Activated T-cell treated with anti-CD3 and anti-CD28 coated beads, Interleukin-2, amount 50 U/mL, for 24 hours (primary cell): Measurements from ENCODE around the gene HSD17B3.
"Not testable (repeated sequence)": the region's sequence is repeated elsewhere in the genome, so short reads cannot be mapped to it uniquely, and the experiment has no call there.

Experiments
- DNase-seq: peaks from one replicate; pipeline ENCODE4 v3.0.0-alpha.2; 2020
- H3K27ac Mint-ChIP-seq: 2 replicates; pipeline ENCODE4 v1.8.0; 2020; ENCODE audit warnings: mild to moderate bottlenecking, mixed read lengths
- H3K27me3 Mint-ChIP-seq: 2 replicates; pipeline ENCODE4 v1.8.0; 2020; ENCODE audit warnings: mixed read lengths
- H3K36me3 Mint-ChIP-seq: 2 replicates; pipeline ENCODE4 v1.8.0; 2020; ENCODE audit warnings: low read depth, mixed read lengths
- H3K4me1 Mint-ChIP-seq: 2 replicates; pipeline ENCODE4 v1.8.0; 2020; ENCODE audit warnings: low read depth, mixed read lengths
- H3K4me3 Mint-ChIP-seq: 2 replicates; pipeline ENCODE4 v1.8.0; 2020; ENCODE audit warnings: mild to moderate bottlenecking, moderate library complexity, mixed read lengths
- H3K9me3 Mint-ChIP-seq: 2 replicates; pipeline ENCODE4 v1.8.0; 2020; ENCODE audit warnings: mixed read lengths

HSD17B3 gene

DNA sequence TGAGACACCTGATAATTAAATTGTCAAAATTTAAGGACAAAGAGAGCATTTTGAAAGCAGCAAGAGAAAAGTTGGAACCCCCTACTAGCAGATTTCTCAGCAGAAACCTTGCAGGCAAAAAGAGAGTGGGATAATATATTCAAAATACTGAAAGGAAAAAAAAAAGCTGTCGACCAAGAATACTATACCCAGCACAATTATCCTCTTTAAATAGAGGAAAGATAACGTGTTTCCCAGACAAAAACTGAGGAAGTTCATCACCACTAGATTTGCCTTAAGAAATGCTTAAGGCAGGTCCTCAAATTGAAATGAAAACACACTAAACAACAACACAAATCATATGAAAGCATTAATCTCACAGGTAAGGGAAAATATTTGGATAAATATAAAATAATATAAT is 27.0 kb downstream of the HSD17B3 start:
- Mint-ChIP-seq H3K36me3 (no peaks in the 10 kb centered on the region), H3K4me1 (no peaks in the 10 kb centered on the region), H3K9me3 (peaks cover 18% of the 10 kb centered on the region), H3K27me3 (peaks cover 5% of the 10 kb centered on the region), H3K4me3 (no peak overlapping the region), H3K27ac (no peak overlapping the region)
- DNase-seq, result no peak

DNA sequence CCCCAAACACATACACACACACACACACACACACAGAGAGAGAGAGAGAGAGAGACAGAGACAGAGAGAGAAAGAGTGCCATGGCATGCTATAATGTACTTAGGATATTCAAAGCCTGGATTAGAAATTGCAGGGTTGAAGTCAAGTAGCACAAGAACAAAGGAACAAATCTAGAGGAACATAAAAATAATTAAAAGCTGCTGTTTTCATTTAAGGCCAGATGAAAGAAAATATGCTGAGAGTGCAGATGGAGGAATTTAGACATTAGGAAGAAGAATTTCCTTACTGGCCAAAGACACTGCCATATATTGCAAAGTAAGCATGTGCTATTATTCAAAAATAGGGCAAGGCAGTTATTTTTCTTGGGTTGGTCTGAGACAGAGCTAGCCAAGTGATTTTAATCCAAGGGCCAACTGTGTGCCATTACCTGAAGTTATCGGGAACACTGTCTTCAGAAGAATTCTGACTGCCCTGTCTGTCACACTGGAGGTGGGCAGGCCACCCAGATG is 31.7 kb downstream of the HSD17B3 start:
- H3K4me3 Mint-ChIP-seq, result no peak overlapping the region
- peaks cover 8% of the 10 kb centered on the region for H3K27me3 Mint-ChIP-seq
- H3K36me3 Mint-ChIP-seq, result no peaks in the 10 kb centered on the region
- no peaks in the 10 kb centered on the region for H3K4me1 Mint-ChIP-seq
- peaks cover 16% of the 10 kb centered on the region for H3K9me3 Mint-ChIP-seq
- DNase-seq, result no peak
- H3K27ac Mint-ChIP-seq, result no peak overlapping the region

DNA sequence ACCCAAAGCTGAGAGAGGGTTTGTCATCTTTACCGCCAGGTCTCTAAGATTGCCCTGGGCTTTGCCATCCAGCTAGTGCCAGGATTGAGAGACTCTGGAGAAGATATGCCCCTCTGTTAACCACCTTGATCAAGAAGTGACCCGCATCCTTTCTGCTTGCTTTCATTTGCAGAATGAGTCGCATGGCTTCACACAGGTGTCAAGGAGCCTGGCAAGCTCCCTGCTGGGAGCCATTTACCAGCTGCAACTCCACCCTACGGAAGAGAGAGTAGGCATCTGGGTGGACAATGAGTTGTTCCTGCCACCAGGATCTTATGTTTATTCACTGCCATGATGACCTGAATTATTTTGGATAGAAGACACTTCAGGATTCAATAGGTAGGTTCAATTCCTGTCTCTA is 43.0 kb downstream of the HSD17B3 start:
- no peak for DNase-seq
- Mint-ChIP-seq H3K4me1 (peaks cover 9% of the 10 kb centered on the region), H3K36me3 (no peaks in the 10 kb centered on the region), H3K4me3 (no peak overlapping the region), H3K27ac (no peak overlapping the region), H3K27me3 (peaks cover 54% of the 10 kb centered on the region), H3K9me3 (no peaks in the 10 kb centered on the region)

DNA sequence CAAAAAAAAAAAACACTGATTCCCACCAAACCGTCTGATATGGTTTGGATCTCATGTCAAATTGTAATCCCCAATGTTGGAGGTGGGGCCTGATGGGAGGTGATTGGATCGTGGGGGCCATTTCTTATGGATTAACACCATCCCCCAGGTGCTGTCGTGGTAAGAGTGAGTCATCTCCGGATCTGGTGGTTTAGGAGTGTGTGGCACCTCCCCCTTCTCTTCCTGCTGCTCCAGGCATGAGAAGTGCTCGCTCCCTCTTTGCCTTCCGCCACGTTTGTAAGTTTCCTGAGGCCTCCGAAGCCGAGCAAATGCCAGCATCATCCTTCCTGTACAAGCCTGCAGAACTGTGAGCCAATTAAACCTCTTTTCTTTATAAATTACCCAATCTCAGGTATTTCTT is 45.2 kb downstream of the HSD17B3 start:
- H3K27me3 Mint-ChIP-seq, result peaks cover 61% of the 10 kb centered on the region
- DNase-seq, result no peak

DNA sequence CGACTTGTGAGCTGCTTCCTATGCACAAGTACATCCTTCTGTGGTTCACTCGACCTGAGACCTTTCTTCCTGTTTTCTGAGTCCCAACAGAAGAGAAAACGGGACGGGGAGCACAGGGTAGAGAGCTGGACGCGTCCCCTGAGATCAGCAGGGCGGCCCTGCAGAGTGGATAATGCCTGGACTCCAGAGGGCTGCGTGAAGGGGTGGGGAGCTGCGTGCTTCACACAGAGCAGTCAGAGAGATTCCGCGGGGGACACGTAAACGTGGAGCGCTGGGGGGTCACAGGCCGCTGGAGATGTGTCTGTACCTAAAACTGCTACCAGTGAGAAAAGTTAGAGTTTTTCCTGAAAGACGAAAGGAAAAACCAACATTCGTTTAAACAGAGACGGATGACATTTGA is 46.3 kb downstream of the HSD17B3 start:
- H3K27ac Mint-ChIP-seq, result no peak overlapping the region
- no peaks in the 10 kb centered on the region for H3K36me3 Mint-ChIP-seq
- H3K27me3 Mint-ChIP-seq, result peaks cover 62% of the 10 kb centered on the region
- H3K4me1 Mint-ChIP-seq, result peaks cover 16% of the 10 kb centered on the region
- DNase-seq, result no peak
- H3K9me3 Mint-ChIP-seq, result no peaks in the 10 kb centered on the region
- H3K4me3 Mint-ChIP-seq, result no peak overlapping the region

More for the DNA sequence above, 45.2 kb downstream of the HSD17B3 start:
- no peak overlapping the region for H3K4me3 Mint-ChIP-seq
- H3K36me3 Mint-ChIP-seq, result no peaks in the 10 kb centered on the region
- H3K27ac Mint-ChIP-seq, result no peak overlapping the region
- peaks cover 16% of the 10 kb centered on the region for H3K4me1 Mint-ChIP-seq
- H3K9me3 Mint-ChIP-seq, result no peaks in the 10 kb centered on the region

DNA sequence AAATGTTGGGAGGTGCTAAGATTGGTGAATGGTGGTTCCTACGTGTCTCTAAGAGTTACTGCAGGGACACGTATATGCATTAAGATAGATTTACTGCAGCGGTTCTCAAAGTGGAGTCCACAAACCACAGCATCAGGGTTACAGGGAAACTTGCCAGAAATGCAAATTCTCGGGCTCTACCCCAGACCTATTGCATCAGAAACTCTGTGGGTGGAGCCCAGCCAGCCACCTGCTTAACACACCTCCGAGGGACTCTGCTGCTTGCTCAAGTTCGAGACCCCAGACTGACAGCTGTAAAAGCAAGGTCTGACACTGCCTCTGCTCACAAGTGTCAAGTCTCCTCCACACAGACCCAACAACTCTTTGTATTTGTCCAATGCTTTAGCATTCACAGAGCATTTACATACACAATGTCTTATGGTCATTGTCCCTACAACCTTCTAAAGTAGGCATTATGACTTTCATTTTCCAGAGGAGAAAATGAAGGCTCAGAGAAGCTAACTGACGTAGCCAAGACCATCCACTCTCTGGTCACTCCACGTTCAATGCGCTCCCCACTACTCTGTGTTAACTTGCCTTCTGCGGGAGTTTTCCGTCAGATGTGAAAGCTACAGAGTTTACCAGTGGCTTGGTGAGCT is 48.8 kb downstream of the HSD17B3 start:
- no peak overlapping the region for H3K4me3 Mint-ChIP-seq
- H3K27ac Mint-ChIP-seq, result no peak overlapping the region
- H3K9me3 Mint-ChIP-seq, result no peaks in the 10 kb centered on the region
- H3K36me3 Mint-ChIP-seq, result no peaks in the 10 kb centered on the region
- peaks cover 65% of the 10 kb centered on the region for H3K27me3 Mint-ChIP-seq
- DNase-seq, result no peak
- H3K4me1 Mint-ChIP-seq, result peaks cover 16% of the 10 kb centered on the region

DNA sequence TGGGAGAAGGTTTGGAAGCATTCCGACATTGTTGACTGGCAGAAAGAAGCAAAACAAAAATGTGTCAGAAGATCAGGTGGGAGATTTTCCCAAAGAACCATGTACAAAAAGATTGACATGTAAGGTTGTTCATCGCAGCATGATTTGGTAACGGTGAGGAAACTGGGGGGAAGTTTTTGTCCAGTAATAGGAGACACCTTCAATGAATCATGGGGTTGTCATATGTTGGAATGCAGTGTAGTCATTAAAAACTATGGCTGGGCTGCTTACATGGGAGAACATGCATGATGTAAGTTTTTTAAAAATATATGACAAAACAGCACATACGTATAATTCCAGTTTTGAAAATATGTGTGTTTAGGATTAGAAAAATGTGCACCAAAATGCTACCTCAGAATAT is 50.5 kb downstream of the HSD17B3 start:
- H3K4me1 Mint-ChIP-seq, result peaks cover 10% of the 10 kb centered on the region
- no peak overlapping the region for H3K4me3 Mint-ChIP-seq
- no peaks in the 10 kb centered on the region for H3K9me3 Mint-ChIP-seq
- DNase-seq, result no peak
- H3K36me3 Mint-ChIP-seq, result no peaks in the 10 kb centered on the region
- no peak overlapping the region for H3K27ac Mint-ChIP-seq
- H3K27me3 Mint-ChIP-seq, result peaks cover 64% of the 10 kb centered on the region

DNA sequence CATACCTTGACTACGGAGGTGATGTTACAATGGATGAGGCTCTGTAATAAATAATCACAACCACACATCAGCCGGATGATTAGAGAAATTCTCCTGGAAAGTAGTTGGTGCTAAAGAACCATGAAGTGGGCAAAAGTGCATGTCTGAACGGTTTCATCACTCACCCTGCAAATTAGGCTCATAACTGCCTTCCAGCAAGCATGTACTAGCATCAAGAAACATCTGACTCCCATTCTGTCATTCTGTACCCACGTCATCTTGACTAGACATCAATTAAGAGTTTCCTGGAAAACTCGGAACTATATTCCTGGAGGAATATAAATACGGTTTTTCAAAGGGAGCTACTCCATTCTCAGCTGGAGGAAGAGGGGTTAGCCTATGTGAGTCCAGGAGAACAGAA is 52.2 kb downstream of the HSD17B3 start:
- Mint-ChIP-seq H3K27ac (no peak overlapping the region), H3K27me3 (peaks cover 71% of the 10 kb centered on the region)

DNA sequence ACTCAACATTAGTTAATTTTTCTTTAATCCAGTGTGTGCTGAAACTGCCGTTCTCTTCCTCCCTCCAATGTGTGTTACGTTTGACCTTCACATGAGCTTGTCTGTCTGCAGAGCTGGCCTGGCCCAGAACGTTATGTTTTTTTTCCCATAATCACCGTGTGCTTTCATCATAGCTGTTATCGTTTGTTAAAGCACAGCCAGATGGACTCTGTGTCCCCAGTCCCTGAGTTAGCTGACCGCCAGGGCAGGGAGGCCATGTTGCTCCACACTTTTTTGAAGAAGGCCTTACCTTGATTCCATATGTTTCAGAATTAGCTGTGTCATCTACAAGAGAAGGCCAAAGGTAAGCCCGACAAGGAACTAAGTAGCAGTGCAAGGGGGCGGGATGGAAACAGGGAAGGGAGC is 55.7 kb downstream of the HSD17B3 start:
- Mint-ChIP-seq H3K4me1 (peaks cover 13% of the 10 kb centered on the region), H3K9me3 (no peaks in the 10 kb centered on the region), H3K27ac (no peak overlapping the region), H3K27me3 (peaks cover 74% of the 10 kb centered on the region), H3K4me3 (no peak overlapping the region), H3K36me3 (no peaks in the 10 kb centered on the region)
- no peak for DNase-seq

More for the DNA sequence above, 52.2 kb downstream of the HSD17B3 start:
- no peaks in the 10 kb centered on the region for H3K9me3 Mint-ChIP-seq
- H3K36me3 Mint-ChIP-seq, result no peaks in the 10 kb centered on the region
- peaks cover 7% of the 10 kb centered on the region for H3K4me1 Mint-ChIP-seq
- no peak for DNase-seq
- no peak overlapping the region for H3K4me3 Mint-ChIP-seq

DNA sequence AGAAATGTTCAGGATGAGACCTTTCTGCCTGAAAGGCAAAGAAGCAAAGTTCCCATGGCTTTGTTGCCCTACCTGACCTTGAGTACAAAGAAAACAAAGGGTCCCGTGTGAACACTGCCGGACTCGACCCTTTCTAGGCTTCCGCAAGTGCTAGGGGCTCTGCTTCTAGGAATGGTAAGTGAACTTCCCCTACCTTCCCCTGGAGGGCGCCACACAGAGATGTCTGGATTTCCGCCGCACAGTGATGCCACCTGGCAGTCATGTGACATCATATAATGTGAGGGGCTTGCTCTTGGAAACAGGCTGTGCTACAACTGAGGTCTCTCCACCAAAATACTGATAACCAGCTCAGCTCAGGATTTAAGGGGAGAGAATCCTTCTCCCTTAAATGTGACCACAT is 56.6 kb downstream of the HSD17B3 start:
- H3K9me3 Mint-ChIP-seq, result no peaks in the 10 kb centered on the region
- no peaks in the 10 kb centered on the region for H3K36me3 Mint-ChIP-seq
- H3K4me3 Mint-ChIP-seq, result no peak overlapping the region
- peaks cover 21% of the 10 kb centered on the region for H3K4me1 Mint-ChIP-seq
- DNase-seq, result no peak
- H3K27ac Mint-ChIP-seq, result no peak overlapping the region
- H3K27me3 Mint-ChIP-seq, result peaks cover 76% of the 10 kb centered on the region

DNA sequence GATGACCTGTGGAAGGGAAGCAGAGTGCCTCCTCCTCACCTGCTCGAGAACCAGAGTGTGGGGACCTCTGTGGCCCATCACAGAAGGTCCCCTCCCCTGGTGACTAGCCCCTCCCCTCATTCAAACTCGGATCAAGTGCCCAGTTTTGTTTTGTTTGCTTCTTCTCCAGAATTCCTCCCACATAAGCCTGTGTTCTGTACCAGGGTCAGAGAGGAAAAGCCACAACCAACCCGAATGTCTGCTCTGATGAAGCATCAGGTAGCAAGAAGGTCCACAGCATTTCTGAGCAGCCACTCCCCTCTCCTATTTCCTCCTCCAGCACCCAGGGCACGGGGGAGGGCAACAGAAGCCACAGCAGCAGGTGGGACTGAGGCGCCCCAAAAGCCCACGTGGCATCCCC is 58.2 kb downstream of the HSD17B3 start:
- Mint-ChIP-seq H3K27me3 (peaks cover 77% of the 10 kb centered on the region), H3K4me3 (no peak overlapping the region), H3K4me1 (peaks cover 22% of the 10 kb centered on the region), H3K27ac (no peak overlapping the region), H3K36me3 (no peaks in the 10 kb centered on the region), H3K9me3 (no peaks in the 10 kb centered on the region)
- no peak for DNase-seq

DNA sequence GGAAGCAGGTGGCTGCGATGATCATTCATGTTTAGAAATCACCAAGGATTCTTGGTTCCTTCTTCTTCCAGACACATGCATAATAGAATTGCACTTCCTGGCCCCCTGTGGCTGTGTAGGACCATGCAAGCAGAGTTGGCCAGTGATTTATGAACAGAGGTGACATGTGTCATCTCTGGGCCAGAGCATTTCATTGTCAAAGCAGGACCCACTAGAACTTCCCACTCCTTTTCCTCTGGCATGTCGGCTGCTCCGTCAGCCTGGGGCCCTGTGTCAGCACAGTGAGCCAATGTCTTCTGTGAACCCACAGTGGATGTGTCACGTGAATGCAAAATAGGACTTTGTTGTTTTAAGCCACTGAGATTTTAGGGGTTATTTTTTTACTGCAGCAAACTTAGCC is 59.2 kb downstream of the HSD17B3 start:
- H3K4me1 Mint-ChIP-seq, result peaks cover 22% of the 10 kb centered on the region
- H3K9me3 Mint-ChIP-seq, result no peaks in the 10 kb centered on the region
- no peaks in the 10 kb centered on the region for H3K36me3 Mint-ChIP-seq
- DNase-seq, result no peak
- no peak overlapping the region for H3K4me3 Mint-ChIP-seq
- H3K27me3 Mint-ChIP-seq, result peaks cover 78% of the 10 kb centered on the region
- no peak overlapping the region for H3K27ac Mint-ChIP-seq

DNA sequence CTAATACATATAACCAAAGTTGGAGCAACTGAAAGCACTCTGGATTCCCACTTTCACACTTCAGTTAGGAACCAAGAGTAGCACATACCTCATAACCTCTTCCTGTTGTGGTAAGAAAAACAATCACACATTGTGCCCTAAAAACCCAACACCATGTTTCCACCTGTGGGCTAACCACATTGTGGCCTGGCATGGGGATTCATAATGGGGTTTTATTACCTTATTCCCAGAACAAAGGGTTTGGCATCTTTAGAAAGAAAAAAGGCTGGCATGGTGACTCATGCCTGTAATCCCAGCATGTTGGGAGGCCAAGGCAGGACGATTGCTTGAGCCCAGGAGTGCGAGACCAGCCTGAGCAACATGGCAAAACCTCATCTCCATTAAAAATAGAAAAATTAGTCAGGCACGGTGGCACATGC is 60.6 kb downstream of the HSD17B3 start:
- peak; percentile 65 for DNase-seq
- H3K4me1 Mint-ChIP-seq, result peaks cover 22% of the 10 kb centered on the region
- H3K4me3 Mint-ChIP-seq, result peak overlapping the region; percentile 49
- peaks cover 86% of the 10 kb centered on the region for H3K27me3 Mint-ChIP-seq
- peak overlapping the region; percentile 91 for H3K27ac Mint-ChIP-seq
- no peaks in the 10 kb centered on the region for H3K36me3 Mint-ChIP-seq
- no peaks in the 10 kb centered on the region for H3K9me3 Mint-ChIP-seq

DNA sequence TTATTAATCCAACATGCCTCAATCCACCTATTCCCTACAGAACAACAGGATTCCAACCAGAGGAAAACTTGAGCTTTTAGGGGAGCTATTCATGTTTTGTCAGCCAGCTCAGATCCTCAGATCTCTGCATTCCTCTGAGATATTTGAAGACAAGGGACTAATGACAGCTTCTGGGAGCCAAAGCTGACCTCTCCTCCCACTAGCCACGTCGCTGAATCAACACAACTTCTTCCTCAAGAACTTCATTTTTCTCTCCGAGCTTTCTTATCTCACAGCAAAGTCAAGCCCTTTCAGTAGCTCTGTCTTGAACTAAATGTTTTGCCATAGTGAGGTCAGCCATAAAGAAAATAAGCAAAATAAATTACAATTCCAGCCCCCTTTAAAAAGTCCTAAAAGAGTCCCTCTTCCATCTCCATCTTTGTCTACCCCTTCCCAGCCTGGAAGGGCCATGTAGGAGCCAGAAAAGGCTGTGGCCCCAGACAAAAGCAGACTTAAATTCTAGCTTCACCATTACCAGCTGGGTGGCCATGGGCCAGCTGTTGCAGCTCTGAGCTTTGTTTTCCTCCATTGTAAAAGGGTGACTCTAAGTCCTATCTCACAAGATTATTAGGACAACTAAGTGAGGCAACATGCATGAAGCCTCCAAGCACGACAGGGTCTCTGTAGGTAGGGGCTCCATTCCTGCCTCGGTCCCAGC is 65.0 kb downstream of the HSD17B3 start:
- peaks cover 74% of the 10 kb centered on the region for H3K27me3 Mint-ChIP-seq
- no peak for DNase-seq
- no peaks in the 10 kb centered on the region for H3K9me3 Mint-ChIP-seq
- no peak overlapping the region for H3K27ac Mint-ChIP-seq
- H3K4me1 Mint-ChIP-seq, result peaks cover 14% of the 10 kb centered on the region
- no peak overlapping the region for H3K4me3 Mint-ChIP-seq
- no peaks in the 10 kb centered on the region for H3K36me3 Mint-ChIP-seq

DNA sequence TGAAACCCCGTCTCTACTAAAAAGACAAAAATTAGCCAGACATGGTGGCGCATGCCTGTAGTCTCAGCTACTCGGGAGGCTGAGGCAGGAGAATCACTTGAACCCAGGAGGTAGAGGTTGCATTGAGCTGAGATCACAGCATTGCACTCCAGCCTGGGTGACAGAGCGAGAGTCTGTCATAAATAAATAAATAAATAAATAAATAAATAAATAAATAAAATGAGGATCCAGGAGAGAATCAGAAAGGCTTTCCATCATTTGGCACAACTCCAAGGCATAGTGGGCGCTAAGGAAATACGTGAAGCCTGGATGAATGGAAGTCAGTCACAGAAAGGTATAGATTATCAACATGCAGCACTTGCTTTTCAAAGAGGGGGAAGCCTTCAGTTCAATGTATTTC is 65.6 kb downstream of the HSD17B3 start:
- H3K36me3 Mint-ChIP-seq, DNase-seq, H3K4me1 Mint-ChIP-seq, H3K9me3 Mint-ChIP-seq, H3K4me3 Mint-ChIP-seq, H3K27ac Mint-ChIP-seq: not testable (repeated sequence)
- H3K27me3 Mint-ChIP-seq, result peaks cover 77% of the 10 kb centered on the region
